GM19372 (cell line): ENCODE results near the gene SPSB1.

Experiments used
- ATAC-seq: cut with Tn5 transposase; IDR thresholded peaks from one replicate; pipeline ENCODE4 v1.9.1; 2021; ENCODE audit warnings: mild to moderate bottlenecking, low read depth, moderate library complexity; ENCODE audit not compliant: unreplicated experiment

Gene SPSB1

GRCh38 chr1:9278585-9279153 is 14.0 kb upstream of the SPSB1 start:
- ATAC-seq, result no peak

DNA sequence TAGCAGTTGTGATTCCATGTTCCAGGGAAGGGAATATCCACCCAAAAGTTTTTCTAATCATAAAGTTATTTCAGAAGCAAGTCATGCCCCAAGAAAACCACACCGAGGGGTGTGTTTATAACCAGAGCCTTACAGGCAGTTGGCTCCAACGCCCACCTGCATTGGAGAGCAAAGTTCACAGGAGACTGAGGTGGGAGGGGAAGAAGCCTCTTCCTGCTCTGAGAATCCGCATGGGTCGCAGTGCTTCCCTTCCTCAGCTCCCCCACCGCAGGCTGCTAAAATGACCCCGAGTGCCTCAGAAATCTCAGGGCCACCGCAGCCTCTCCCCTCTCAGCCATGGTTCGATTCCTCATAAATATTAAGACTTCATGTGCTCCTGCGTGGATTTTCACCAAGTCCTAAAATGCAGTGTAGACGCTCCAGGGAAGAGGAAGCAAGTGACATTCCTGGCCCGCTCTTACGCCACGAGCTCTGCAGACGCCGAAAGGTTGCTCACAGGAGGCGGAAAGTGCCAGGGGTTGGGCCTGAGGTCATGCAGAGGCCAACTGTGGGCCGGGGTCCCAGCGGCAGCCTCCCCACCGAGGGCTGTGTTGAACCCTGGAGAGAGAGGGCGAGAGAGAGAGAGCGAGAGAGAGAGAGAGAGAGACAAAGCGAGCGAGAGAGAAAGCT is 13.4 kb upstream of the SPSB1 start:
- no peak for ATAC-seq

DNA sequence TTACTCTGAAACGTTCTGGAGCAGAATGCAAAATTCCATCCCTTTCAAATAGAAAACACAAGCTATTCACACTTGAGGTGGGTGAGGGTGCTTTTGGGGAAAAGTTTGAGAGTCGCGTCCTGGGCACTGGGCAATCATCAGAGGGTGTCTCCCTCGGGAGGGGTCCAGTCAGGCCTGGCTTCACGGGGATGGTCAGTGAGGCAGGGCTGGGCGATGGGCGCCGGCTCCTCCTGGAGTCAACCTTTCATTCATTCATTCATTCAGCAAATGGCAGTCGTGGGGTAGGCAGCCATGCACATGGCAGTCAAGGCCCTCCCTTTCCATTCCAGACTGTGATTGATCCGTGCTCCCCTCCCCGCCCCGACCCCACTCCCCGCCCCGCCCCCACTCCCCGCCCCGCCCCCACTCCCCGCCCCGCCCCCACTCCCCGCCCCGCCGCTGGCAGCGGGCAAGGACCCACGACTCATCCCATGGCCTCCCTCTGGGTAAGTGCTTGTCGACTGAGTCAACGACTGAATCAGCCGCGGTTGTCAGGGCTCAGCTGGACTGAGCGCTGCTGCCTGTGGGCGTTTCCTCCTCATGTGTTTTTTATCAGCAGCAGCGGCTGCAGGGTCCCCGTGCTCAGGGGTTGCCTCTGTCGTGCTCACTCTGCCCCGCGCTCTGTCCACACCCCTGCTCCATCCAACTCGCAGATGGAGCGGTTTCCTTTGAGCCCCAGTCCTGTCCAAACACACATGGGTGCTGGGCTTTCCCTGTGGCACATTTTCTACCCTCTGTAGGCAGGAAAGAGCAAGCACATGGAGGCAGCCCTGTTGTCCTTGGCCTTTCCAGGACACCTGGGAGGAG is 12.5 kb upstream of the SPSB1 start:
- no peak for ATAC-seq

- ATAC-seq, result no peak
These were observed 11.4 kb upstream of the SPSB1 start for GRCh38 chr1:9281071-9281827.

DNA sequence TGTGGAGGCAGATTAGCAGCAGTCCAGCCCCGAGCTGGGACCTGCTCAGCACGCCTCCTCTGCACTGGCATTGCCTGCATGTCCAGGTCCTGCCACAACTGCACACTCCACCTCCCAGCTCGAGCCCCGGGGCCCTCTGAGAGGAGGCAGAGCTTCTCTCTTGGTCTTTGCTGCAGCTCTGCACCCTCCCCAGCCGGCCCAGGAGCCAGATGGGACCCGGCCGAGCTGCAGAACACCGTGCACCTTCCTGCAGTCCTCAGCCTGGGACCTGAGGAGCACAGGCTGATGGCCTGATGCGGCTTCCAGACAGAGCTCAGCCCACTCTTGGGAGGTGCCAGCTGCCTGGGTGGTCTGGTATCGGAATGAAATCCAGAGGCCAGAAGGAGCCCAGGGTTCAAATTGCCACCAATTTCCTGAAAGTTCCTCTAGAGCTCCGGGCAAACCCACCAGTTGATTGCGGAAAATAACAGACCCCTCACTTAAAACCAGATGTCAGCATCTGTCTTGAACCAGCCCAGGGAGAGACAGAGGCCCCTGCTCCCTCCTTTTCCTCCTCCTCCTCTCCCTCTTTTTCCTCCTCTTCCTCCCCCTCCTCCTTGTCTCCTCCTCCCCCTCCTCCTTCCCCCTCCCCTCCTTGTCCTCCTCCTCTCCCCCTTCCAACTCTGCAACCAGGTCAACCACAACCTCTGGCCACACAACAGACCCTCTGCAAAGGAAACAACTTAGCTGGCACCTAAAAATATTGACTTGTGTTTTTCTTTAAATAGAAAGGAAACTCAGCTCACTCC is 10.6 kb upstream of the SPSB1 start:
- ATAC-seq, result no peak

DNA sequence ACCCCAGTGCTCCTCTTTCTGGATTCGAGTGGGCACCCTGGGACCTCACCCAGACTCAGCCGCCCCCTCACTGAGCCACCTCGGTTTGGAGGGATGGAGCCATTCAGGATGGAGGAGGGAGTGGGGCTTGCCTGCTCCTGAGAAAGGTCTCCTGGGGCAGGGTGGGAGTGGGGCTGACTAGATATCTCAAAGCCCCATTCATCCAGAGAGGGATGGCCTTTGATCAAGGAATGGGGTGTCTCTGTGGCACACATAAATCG is 10.1 kb upstream of the SPSB1 start:
- no peak for ATAC-seq

DNA sequence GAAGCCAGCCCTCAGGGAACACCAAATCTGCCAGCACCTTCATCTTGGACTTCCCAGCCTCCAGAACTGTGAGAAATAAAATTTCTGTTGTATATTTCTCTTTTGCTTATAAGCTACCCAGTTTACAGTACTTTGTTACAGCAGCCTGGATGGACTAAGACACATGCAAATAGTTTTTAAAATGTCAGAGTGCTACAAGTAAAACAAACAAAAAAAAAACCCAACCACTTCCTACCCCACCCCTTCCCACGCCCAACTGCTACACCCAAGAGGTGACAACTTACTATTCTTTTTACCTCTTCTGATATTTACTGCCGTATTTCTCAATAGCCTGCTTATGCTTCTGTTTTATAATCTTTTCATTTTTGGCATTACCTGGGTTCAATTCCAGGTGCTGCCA is 8.6 kb upstream of the SPSB1 start:
- ATAC-seq, result no peak

DNA sequence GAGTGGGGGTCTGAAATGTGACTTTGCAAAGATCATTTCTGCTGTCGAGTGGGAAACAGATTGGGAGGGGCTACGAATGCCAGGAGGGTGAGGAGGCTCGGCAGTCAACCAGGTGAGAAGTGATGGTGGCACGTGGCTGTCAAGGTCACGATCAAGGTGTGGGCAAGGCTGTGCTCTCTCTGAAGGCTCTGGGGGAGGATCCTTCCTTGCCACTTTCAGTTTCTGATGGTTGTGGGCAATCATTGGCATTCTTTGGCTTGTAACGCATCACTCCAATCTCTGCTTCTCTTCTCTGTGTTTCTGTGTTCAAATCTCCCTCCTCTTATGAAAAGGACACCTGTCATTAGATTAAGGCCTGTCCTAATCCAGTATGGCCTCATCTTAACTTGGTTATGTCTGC is 6.1 kb upstream of the SPSB1 start:
- ATAC-seq, result no peak

DNA sequence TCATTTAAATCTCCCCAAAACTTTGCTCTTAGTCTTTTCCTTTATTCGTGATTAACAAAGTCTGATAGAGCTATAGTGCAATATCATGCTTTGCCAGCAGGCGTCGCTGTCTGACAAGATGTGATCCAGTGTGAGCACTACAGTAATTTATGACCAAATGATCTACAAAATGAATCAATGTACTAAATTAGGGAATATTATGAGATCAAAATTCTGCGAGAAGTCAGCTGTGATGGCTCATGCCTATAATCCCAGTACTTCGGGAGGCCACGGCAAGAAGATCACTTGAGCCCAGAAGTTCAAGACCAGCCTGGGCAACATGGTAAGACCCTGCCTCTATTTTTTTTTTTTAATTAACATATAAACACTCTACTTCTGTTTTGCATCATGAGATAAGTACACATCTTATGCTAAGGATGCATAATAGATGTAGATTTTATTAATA is 3.6 kb upstream of the SPSB1 start:
- ATAC-seq, result no peak

- no peak for ATAC-seq
These were observed 2.8 kb upstream of the SPSB1 start for GRCh38 chr1:9289711-9290485.

DNA sequence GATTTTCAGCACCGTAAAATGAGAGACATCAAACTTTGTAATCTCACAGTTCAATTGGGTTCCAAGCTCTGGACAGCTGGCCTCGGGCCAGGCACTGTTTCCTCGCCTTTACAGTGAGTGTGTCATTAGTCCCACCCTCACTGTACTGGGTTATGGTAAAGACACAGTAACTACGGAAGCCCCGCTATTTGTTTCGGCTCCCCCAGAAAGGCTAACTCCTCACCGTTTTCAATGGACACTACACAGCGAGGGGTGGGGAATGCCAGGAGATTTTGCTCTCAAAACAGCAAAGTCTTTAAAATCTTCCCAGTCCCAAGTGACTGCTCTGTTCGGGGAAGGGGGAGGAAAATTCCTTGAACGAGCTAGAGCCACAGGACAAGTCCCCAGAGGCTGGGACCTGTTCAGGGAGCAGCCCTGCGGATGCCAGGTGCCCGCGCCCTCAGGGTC is 757 bp upstream of the SPSB1 start:
- ATAC-seq, result no peak

- no peak for ATAC-seq
These were observed 493 bp downstream of the SPSB1 start for GRCh38 chr1:9293241-9293532.

DNA sequence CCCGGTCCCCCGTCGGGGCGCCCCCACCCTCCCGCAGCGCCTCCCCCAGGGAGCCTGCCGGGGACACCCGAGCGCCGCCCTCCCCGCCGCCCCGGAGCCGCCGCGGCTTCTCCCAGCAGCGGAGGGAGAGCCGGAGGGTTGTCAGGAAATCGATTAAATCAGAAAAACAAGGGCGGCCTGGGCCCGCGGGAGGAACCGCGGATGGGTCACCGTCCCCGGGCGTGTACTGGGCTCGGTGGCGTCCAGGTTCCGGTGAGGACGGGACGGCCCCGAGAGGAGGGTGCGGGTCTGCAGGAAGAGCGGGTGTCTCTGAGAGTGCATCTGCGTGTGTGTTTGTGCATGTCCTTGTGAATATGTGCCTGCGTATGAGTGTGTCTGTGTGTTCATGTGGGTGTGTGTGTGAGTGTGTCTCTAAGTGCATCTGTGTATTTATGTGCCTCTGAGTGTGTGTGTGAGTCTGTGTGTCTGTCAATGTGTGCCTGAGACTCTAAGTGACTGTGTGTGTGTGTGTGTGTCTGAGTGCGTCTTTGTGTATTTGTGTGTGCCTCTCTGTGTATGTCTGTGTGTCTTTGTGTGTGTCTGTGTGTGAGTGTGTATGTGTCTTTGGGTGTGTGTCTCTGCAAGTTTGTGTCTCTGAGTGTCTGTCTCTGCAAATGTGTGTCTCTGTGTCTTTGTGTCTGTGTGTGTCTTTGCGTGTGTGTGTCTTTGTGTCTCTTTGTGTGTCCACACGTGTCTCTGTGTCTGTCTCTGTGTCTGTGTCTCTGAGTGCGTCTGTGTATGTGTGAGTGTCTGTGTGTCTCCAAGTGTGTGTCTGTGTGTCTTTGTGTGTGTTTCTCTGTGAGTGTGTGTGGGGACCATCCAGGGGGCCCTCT is 1.1 kb downstream of the SPSB1 start:
- peak; percentile 16 for ATAC-seq

DNA sequence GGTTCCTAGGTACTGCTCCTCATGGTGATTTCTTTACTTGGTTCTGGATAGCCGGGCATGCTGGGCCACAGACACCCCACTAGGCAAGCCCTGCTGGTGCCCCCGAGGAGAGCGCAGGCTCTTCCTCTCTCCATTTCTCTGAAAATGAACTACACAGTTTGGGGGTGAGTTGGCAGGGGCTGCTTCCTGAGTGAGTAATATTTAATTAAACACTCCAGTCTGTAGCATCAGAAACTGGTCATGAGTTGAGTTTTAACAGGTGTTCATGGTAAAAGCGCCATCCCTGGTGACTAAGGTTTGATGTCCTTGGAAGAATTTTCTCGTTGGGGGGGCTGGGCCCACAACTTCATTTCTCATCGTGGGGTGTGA is 1.7 kb downstream of the SPSB1 start:
- ATAC-seq, result no peak

DNA sequence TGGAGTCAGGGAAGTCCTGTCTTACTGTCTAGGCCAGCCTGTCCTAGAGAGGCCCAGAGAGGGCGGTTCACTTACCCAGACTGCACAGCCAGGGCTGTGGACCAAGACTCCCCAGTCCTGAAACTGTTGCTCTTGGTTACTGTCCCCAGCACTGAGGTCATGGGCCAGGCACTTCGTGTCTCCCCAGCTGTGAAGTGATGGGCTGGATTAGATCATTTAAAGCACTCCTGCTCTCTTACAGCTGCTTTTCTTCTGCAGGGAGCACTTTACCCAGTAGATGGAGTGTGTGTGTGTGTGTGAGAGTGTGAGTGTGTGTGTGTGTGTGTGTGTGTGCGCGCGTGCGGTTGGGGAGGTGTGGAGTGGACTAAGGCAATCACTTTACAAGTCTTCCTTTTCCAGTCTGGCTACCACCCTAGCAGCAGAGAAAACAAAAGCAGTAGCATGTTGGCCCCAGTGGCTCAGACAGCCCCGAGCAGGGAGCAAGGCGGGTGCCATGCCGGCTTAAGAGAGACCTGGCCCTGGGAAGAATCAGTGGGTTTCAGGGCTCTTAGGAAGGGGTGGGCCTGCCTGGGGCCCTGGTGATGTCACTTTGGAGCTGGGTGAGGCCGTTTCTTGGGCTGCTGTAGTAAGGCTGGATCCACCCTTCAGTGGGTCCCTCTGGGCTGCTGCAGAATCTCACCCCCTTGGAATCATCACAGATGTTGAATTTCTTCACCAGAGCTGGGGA is 2.4 kb downstream of the SPSB1 start:
- no peak for ATAC-seq

- ATAC-seq, result no peak
These were observed 3.2 kb downstream of the SPSB1 start for GRCh38 chr1:9295884-9296283.

DNA sequence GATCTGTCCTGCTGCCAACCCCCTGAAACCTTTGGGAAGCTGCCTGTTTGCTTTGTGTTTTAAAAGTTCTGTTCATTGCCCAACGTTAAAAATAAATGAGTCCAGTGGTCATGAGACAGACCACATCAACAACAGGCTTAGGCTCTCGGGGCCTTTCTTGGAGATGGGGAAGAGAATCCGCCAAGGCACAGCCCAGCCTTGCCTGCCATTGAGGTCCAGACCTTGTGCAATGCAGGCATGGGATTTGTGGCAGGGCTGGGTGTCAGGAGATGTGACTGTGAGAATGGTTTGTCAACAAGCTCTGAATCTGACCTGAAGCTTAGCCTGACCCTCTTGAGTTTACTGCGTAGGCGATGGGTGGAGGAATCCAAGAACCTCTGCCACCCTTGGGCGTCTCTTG is 4.2 kb downstream of the SPSB1 start:
- no peak for ATAC-seq

- ATAC-seq, result no peak
These were observed 5.1 kb downstream of the SPSB1 start for GRCh38 chr1:9297831-9298230.
